GM15510 (cell line): ENCODE data around the gene NFE2L3.

Experiments
- POLR2A ChIP-seq: IDR thresholded peaks from 3 replicates; pipeline ENCODE4 v1.6.1; 2011; ENCODE audit warnings: borderline replicate concordance; ENCODE audit not compliant: insufficient read length; ENCODE audit errors: extremely low read depth

The NFE2L3 gene

GRCh38 chr7:26141077-26141476, 10.9 kb upstream of the NFE2L3 start:
- TF ChIP-seq POLR2A, result no peak

- TF ChIP-seq POLR2A, result no peak
Observed at GRCh38 chr7:26143298-26144048, 8.5 kb upstream of the NFE2L3 start.

DNA sequence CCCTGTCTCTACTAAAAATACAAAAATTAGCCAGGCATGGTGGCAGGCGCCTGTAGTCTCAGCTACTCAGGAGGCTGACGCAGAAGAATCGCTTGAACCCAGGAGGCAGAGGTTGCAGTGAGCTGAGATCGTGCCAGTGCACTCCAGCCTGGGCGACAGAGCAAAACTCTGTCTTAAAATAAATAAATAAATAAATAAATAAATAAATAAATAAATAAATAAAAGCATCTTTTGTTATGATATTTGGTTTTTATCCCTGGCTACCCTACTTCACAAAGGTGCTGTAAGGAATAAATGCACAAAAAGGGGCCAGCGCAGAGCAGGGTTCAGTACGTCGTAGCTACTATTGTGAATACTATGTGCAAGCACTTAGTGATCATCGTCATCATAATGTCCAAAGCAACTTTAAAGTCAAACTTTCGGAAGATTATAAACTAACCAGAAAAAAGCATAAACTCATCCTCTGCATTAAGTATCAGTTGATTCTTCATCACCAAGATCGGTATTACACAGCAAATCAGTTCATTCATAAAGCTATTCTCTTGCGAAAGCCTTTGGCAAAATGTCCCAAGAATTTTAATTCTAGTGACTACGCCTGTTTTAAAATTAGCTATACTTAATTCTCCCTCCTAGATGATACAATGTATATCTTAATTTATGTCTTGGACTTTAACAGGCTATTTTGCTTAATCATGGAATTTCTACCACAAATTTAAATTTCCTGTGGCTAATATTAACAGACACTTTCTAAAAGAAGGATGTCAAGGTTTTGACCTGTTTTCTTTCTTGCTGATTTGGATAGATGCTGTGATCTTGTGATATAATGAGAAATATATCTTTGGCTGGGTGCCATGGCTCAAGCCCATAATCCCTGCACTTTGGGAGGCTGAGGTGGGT, 7.6 kb upstream of the NFE2L3 start:
- TF ChIP-seq POLR2A, result no peak

DNA sequence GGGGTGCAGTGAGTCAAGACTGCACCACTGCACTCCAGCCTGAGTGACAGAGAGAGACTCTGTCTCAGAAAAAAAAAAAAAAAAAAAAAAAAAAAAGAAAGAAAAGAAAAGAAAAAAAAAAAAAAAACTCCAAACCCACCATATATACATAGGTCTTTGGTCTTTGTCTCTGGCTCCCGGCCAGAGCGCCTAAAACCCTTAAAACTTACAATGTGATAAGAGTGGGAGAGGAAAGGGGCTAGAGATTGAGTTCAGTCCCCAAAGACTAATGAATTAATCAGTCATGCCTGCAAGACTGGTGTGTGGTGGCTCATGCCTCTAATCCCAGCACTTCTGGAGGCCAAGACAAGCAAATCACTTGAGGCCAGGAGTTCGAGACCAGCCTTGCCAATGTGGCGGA, 6.8 kb upstream of the NFE2L3 start:
- TF ChIP-seq POLR2A, result no peak

DNA sequence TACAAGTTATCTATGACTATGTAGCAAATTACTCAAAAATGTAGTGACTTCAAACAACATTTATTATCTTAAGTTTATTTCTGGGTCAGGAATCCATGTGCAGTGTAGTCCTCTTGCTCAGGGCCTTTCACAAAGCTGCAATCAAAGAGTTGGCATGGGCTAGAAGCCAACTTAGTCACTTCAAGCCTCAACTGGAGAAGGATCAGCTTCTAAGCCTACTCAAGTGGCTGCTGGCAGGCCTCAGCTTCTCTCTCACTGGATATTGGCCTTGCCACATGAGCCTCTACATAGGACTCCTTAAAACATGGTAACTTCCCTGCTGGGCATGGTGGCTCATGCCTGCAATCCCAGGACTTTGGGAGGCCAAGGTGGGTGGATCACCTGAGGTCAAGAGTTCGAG, 5.0 kb upstream of the NFE2L3 start:
- TF ChIP-seq POLR2A, result no peak

GRCh38 chr7:26149391-26149977, 2.5 kb upstream of the NFE2L3 start:
- TF ChIP-seq POLR2A, result no peak

DNA sequence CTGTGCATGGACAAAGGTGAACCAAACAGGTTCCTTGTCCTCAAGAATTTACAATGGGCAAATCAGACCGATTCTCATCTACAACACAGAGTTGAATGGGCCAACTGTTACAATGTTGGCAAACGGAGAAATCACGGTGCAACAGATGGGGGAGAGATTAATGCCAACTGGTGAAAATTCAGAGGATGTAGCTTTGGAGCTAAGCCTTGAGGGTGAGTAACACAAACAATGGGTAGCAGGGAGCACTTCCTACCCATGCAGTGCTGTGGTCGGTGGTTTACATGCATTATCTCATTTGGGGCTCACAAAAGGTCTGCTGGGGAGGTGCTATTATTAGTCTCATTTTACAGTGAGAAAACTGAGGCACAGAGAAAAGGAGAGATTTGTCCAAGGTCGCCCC, 902 bp upstream of the NFE2L3 start:
- TF ChIP-seq POLR2A, result no peak

- TF ChIP-seq POLR2A, result no peak
Observed at GRCh38 chr7:26151650-26151952, 397 bp upstream of the NFE2L3 start.

DNA sequence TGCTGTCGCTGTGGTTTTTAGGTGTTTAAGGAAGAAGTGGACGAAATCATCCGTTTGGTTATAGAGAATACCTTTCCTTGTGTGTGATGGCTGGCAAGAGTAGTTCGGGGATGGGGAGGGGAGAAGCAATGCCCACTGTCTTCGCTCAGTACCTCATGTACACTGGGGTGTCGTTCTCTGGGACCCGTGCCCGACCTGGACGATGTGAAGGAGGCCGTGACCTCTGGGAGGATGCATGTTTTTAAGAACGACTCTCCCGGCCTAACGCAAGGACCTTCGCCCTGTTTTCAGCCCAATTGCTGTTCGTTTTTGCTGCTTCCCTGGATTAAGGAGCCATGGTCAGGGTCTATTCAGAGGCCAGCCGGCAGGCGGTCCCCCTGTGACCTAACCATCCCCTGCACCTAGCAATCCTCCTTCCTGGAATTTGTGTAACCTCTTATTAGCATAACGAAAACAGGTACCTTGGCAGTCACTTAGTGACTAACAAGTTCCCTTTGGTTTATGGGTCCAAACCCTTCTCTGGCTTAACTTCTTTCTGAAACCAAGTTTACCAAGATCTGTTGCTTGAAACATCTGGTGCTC, 1.3 kb downstream of the NFE2L3 start:
- TF ChIP-seq POLR2A, result no peak

- peak; percentile 16 for TF ChIP-seq POLR2A
Observed at GRCh38 chr7:26153823-26154783, 2.1 kb downstream of the NFE2L3 start.

DNA sequence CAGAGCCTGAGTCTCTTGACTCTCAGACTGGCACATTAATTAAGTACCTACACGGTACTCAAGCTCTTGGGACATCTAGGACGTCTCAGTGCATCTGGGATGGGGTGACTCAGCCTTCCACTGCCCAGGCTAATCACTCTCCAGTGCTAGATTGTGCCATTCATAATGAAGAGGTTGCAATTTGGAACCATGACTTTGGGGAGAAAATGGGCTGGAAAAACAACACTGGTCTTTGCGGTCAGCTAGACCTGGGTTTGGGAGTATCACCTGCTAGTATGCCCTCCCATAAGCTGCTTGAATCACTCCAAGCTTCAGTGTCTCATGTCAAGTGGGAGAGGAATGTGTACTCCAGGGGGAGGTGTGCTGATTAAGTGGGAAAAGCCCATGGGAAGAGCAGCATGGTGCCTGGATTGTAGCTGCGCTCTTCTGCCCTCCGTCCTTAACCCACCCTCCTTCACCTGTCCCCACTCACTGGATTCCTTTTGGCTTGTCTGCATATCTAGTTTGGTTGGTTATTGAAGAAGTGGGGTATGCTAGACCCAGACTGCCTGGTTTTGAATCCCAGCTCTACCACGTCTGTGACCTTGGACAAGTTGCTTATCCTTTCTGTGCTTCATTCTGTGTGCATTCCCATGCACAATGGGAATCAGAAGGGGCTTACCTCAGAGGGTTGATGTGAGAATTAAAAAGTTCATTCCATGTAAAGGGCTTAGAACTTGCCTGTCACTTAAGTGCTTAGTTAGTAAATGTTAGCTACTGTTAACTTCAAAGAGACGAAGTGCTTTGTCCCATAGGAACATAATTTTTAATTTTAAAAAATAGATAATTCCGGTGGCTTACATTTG, 3.8 kb downstream of the NFE2L3 start:
- no peak for TF ChIP-seq POLR2A

DNA sequence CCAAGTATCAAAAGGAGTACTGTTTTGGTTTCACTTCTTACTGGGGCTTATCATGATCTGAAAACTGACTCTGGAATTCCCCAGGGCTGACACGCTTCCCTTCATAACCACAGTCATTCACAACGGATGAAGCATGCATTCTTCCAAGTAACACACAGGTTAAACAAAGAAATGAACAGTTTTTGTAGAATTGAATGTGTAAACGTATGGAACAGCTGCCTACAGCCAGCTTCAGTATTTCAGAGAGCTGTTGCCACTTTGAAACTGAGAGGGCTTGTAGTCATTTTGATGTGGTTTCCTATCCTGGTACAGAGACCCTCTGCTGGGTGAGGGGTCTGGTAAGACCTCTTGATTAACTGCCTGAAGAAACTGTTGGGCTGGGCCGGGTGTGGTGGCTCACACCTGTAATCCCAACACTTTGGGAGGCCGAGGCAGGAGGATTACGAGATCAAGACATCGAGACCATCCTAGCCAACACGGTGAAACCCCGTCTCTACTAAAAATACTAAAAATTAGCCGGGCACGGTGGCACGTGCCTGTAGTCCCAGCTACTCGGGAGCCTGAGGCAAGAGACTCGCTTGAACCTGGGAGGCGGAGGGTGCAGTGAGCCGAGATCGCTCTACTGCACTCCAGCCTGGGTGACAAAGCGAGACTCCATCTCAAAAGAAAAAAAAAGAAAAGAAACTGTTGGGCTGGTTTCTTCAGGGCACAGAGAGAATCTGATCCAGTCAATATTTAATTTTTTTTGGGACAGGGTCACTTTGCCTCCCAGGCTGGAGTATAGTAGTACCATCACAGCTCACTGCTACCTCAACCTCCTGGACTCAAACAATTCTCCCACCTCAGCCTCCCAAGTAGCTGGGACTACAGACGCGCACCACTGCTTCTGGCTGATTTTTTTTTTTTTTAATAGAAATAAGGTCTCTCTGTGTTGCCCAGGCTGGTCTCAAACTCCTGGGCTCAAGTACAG, 4.7 kb downstream of the NFE2L3 start:
- TF ChIP-seq POLR2A, result no peak

DNA sequence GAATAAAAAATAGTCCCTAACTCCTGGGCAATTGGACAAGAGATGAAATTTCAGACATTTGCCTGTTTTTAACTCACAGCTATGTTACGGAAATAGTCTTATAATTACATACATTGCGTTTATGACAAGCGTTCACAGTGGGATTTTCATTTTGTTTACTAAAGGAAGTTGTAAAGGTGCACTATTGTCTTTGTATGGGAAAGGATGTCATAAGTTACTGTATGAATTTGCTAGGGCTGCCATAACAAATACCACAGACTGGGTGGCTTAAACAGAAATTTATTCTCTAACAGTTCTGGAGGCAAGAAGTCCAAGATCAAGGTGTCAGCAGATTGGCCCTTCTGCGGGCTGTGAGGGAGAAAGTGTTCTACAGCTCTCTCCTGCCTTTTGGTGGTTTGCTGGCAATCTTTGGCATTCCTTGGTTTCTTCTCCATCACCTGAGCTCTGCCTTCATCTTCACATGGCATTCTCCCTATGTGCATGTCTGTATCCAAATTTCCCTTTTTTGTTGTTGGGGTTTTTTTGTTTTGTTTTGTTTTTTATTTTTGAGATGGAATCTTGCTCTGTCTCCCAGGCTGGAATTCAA, 5.6 kb downstream of the NFE2L3 start:
- no peak for TF ChIP-seq POLR2A

GRCh38 chr7:26159243-26159642, 7.2 kb downstream of the NFE2L3 start:
- TF ChIP-seq POLR2A, result no peak
